PC-9 (cell line): Measurements from ENCODE around the gene TAS1R2.

Experiments used
- CTCF ChIP-seq: fragments of 200-600 bp; sonication (generic); conservative IDR thresholded peaks from 2 replicates; pipeline ENCODE4 v1.6.1; 2017; ENCODE audit warnings: mixed run types, antibody characterized with exemption, mild to moderate bottlenecking, moderate library complexity
- EZH2 ChIP-seq: fragments of 200-600 bp; sonication (generic); IDR thresholded peaks from 2 replicates; pipeline ENCODE4 v1.8.0; 2017; ENCODE audit warnings: antibody characterized with exemption, low read depth

GRCh38 chr1:18811733-18812452 is 47.6 kb downstream of the TAS1R2 start:
- TF ChIP-seq CTCF: no peak
- TF ChIP-seq EZH2: no peak
